T-helper 9 cell (primary cell): ENCODE measurements around the gene TMEM51.
"Not testable (repeated sequence)": the region's sequence is repeated elsewhere in the genome, so short reads cannot be mapped to it uniquely, and the experiment has no call there.

Experiments
- DNase-seq: peaks from one replicate; pipeline ENCODE4 v3.0.0-alpha.2; 2020

Gene TMEM51

DNA sequence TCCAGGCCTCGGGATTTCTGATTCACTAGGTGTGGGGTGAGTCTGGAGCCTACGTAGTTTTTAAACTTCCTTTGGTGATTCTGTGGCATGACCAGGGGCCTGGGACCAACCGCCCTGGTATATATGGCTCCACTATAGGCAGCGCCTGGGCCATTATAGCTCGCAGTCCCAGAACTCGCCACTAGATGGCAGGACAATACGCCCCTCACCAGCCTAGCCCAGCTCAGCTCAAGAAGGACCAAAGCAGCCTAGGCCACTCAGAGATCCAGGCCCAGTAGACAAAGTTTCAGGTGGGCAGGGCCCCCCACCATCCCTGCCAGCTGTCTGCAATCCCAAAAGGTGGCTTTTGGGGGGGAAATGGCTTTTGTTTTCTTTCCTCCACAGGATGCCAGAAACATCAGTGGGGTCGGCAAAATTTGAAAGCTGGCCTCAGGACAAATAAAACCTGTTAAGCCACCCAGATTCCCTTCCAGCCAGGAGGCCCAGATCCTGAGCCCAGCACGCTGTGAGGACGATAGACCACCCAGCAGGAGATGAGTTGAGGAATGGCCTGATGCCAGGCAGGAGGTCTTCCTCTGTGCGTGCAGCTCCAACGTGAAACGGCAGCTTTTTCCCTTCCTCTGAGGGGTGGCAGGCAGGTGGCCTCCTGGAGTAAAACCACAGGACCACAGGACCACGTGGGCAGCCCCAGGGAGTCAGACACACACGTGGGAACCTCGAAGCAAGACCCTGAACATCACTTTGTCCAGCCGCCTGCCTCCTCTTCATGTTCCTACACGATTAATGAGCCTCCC is 24.8 kb upstream of the TMEM51 start:
- DNase-seq: peak; percentile 56

DNA sequence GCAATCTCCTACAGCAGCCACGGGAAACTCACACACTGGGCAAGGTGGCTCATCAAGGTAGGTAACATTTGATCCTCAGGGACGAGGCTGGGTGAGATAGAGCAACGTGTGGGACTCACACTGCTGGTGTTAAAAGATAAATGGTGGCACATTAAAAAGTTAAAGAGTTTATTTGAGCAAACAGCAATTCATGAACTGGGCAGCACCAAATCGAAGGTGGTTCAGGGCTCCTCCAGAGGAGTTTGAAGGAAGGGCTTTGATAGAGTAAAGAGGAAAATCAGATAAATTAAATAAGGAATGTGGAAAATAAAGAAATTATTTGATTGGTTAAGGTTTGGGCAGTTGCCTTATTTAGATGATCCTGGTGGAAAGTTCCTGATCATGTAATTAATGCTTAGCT is 23.6 kb upstream of the TMEM51 start:
- DNase-seq: no peak

DNA sequence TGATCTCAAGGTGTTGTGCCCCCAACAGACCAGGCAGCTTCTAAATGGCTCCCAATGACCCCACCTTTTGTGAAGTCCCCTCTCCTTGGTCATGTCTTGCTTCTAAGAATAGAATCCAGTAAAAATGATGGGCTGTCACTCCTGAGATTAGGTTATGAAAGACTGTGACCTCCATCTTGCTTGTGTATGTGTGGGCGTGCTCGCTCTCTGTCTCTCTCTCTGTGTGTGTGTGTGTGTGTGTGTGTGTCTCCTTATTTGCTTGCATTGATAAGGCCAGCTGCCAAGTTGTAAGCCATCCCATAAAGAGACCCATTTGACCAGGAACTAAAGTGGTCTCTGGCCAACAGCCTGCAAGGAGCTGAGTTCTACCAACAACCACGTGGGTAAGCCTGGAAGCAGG is 22.9 kb upstream of the TMEM51 start:
- DNase-seq: no peak

DNA sequence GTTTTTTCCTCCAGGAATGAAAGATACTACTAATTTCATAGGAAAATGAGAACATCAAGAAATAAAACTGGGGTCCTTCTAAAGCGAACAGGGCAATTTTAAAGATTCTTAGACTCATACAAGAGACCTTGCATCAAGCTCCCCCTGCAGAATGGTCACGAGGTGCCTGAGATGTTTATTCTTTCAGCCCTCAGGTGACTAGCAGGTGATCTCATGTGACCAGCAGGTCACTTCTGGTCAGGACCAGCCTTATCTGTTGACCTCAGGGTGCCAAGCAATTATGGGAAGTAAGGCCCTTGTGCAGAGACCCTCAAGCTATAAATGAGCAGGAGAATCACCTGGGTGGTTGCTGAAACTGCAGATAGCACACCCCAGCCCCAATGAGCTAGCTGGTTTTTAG is 20.6 kb upstream of the TMEM51 start:
- no peak for DNase-seq

DNA sequence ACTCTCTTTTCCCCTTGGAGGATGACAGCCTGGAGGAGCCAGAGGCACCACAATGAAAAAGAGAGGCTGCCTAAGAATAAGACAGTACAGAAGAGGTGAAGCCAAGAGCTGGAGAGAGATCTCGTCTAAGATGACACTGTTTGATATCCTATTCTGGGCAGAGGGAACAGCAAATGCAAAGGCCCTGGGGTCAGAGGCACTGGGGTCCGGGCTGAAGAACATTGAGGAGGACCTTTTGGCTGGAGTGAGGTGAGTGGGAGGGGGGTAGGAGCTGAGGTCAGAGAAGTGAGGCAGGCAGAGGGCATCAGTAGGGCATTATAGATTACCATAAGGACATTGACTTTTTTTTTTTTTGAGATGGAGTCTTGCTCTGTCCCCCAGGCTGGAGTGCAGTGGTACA is 19.3 kb upstream of the TMEM51 start:
- no peak for DNase-seq

DNA sequence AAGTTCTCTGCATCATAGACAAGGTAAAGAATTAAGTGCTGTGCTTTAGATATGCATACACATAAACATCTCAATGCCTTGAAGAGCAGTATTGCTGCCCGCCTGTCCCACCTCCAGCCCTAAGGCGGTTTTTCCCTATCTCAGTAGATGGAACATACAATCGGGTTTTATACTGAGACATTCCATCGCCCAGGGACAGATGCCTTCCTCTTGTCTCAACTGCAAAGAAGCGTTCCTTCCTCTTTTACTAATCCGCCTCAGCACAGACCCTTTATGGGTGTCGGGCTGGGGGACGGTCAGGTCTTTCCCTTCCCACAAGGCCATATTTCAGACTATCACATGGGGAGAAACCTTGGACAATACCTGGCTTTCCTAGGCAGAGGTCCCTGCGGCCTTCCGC is 17.9 kb upstream of the TMEM51 start:
- not testable (repeated sequence) for DNase-seq

DNA sequence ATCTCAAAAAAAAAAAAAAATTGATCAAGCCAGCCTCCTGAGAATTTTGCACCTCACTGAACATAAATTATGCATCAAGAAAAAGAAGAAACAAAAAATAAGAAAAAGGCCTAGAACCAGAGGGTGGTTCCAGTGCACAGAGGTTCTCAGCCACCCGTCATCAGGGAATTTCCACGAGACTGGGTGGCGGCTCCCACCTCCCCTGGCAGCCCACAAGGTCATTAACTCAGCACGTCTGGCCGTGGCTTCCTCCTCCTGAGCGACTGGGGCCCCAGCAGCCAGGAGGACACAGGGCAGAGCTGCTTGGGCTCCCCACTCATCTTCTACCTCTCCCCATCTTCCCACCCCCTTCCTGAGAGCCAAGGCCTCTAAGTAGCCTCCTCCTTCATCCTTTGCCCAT is 15.7 kb upstream of the TMEM51 start:
- no peak for DNase-seq

DNA sequence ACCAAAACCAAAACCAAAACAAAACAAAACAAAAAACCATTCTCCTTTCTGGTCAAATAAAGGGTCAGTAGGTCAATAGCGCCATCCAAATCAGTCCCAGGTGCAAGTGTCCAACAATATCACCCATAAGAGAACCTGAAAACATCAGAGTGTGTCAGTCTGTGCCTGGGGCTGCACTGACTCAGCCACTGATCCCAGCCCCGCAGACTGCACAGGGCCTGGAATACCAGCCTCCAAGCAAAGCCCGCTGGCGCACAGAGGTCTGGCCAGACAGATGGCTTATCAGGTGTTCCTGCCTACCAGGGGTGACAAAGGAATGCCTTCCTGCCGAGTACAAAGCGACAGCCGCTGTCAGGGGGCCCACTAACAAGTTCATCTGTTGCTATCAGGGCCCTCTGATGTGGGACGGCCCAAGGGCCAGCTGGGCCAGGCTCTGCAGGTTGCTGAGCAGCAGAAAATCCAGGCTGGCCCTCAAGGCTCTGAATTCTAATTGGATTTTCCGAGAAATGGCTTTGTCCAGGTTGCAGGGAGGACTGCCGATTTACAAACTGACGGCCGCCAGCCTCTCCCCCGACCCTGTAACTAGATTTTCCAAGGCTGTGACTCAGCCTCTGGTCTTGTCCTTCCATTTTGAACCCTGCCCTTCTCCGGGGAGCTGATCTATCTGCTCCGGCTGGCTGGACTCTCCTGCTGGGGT is 13.7 kb upstream of the TMEM51 start:
- no peak for DNase-seq

DNA sequence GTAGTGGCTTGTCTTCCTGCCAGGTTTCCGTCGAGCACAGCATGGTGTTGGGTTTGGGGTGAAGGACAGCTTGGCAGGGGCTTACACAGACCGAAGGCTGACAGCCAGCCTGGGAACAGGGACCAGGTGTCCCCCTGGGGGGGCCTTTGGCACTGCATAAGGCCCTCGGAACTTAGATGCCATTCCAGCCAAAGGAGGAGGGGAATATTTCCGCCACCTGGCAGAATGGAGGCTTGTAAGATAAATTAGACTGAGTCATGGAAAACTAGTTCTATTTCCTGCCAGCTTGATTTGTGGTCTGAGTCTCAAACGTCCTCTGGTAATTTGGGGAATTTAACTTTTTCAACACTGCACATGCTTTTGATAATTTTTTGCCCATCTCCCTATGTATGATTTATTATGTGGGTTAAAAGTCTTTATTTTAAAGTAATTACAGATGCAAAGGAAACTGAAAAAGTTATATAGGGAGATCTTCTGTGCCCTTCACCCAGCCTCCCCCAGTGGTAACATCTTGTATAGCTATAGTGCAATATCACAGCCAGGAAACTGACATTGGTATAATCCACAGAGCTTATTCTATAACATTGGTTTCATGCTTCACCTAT is 11.5 kb upstream of the TMEM51 start:
- DNase-seq: no peak

DNA sequence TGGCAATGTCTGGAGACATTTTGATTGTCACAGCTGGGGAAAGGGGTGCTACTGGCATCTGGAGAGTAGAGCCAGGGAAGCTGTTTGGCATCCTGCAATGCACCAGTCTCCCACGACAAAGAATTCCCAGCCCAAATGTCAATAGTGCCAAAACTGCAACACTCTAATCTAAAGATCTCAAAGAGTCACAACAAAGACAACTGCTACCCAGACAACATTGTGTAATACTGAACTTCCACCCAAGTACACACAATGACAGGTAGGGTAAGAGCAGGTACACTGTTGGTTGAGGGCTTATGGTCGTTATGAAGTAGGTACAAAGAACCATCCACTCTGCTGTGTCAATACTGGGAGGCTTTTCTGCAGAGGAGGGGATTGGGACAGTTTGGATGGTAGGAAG is 8.2 kb upstream of the TMEM51 start:
- no peak for DNase-seq

DNA sequence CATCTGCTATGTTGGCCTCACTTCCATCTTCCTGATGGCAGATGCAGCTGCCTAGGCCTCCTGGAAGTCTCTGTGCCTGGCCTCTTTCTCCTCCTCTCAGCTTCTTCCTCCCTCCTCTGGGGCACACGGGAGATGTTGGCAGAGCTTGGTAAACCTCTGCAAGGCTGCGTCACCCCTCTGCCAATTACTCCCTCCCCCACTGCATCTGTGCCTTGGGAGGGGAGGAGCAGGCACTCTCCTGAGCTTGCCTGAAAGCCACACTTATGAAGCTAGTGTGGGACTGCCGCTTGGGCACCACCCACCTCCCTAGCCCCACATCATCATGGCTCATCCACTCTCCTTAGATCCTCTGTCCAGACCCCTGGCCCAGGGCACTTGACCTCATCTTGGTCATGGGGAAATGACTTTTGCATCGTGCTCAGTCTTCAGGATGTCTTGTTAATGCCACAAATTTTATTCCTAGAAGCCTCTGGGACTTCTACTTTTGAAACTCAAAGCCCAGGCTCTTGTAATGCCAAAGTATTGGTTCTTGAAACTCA is 7.3 kb upstream of the TMEM51 start:
- DNase-seq: no peak

DNA sequence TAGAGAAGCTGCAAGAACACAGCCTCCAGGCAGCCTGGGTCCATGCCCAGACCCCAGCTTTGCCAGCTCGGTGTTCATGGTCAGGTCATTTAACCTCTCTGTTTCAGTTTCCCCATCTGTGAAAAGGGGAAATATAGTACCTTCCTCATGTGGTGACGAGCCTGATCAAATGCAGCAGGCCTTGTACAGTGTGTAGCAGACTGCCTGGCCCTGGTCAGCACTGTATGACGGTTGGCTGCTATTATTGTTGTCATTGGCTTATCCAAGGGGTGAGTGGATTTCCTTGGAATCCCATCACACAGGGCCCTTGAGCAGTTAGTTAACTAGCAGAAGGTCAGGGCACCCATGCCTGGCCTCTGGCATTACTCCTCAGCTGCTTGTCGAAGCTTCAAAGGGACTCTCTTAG is 6.6 kb upstream of the TMEM51 start:
- DNase-seq: no peak

DNA sequence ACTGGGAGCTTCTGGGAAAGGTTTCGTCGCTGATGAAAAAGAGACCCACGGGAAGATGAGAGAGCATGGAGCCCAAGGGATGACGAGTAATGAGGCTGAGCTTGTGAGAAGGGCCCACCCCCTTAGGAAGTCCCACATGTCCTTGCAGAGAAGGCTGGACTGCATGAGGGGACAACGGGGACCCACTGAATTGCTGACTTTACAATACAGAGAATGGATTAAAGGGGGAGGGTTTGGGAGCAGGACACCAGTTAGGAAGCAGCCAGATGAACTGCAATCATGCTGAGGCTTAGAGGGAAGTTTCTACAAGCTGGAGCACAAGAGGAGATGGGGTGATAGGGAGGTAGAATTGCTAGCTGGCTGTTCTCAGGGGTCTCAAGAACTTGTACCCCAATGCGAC is 5.5 kb upstream of the TMEM51 start:
- no peak for DNase-seq

DNA sequence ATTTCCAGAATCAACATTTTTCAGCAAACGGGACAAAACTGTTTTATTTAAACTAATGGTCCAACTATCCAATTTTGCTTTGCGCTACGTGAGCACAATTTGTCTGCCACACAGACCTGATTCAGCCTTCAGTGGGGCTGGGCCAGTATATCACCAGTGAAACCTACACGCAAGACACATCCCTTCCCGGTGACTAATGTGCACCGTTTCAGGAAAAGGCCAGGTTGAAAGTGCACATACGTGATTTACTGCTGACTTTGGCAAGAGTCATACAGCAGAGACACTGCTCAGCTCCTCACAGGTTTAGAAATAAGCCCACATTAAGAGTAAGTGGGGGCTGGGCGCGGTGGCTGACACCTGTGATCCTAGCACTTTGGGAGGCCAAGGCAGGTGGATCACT is 5.1 kb upstream of the TMEM51 start:
- no peak for DNase-seq

DNA sequence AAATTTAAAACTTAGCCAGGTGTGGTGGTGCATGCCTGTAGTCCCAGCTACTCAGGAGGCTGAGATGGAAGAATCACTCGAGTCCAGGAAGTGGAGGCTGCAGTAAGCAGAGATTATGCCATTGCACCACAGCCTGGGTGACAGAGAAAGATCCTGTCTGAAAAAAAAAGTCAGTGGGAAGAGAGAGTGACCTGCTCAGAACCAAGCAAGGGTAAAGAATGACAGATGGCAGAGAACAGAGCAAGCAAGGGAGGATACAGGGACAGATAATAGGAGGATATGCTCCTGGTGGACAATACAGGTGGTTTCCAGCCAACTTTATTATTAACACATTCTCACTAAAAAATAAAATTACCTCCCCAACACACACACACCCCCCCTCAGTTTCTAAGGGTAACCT is 4.6 kb upstream of the TMEM51 start:
- no peak for DNase-seq

DNA sequence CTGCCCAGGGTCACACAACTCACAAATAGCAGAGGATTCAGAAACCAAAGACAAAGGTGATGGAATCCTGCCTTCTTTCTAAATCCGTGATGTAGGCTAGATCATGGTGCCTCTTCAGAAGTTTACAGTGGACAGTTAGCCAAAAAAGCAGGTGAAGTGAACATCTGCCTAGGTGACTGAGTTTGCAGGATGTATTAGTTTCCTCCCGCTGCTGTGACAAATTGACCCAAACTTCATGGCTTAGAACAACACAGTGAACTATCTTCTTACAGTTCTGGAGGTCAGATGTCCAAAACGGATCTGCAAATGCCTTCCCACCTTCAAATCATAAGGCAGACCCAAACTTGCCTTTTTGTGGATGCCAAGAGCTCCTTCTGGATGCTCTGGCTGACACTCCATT is 3.2 kb upstream of the TMEM51 start:
- DNase-seq: no peak

DNA sequence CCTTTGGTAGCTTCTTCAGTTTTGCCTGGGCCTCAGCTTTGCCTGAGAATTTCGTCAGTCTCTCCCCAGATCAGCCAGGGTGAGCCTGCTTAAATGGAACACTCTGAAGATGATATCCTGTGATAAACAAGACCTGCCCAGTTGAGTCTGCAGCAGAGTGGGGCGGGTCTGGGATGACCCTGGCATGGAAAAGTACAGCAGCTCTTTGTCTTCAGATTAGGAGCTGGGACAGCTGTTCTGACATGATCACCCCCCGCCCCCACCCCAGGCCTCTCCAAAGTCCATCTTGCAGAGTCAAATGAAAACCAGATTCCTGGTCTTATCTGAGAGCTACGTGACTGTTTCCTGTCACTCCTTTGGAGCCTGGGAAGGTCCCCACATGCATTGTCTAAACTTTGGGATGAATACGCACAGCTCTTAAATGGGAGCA is 2.2 kb upstream of the TMEM51 start:
- no peak for DNase-seq

DNA sequence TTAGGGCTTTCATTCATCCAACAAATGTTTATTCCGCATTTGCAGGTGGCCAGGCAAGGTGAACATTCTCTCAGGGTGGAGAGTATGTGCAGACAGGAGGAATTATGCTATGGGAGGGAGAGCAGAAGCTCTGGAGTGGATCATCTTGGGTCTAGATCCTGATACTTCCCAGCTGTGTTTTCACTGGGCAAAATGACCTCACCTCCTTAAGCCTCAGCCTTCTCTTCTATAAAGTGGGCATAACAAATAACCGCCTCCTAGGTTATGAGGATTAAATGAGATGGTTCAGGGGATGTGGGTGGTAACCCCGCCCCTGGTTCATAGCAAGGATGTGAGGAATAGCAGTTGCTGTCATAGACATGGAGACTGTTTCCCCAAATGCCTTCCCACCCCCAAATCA is 1.7 kb upstream of the TMEM51 start:
- no peak for DNase-seq

DNA sequence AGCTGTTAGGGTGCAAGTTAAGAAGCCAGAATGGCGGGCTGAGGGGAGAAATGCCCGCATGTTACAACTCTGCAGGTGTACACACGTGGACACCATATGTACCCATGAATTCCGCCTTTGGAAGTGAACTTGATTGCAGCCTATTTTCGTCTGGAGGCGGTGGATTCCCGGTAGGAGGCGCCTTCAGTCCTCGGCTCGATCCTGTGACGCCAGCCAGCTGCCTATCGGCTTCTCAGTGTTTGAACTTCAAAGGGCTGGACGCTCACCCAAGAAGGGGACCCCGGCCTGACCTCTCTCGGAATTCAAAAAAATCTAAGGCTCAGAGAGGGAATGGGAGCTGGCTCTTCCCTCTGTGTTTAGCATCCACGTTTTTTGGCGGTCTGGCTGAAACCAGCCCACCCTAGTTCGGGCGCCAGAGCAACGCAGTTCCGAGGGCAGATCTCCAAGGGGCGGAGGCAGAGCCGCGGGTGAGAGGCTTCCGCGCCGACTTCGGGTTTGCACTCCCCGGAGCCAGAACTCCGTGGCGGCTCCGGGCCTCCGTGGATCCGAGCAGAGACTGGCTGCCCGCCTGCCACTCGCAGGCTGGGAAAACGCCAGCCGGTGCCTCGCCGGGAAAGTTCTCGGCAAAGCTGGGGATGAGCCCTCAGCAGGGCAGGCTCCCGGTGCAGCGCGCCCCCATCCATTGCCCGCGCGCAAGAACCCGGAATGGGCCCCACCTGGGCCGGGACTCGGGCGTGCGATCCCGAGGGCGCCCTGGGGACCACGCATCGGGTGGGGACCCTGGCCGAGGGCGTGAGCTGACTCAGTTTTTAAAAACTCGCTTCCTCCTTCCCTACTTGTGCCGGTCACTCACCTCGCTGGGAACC is 996 bp upstream of the TMEM51 start:
- no peak for DNase-seq

DNA sequence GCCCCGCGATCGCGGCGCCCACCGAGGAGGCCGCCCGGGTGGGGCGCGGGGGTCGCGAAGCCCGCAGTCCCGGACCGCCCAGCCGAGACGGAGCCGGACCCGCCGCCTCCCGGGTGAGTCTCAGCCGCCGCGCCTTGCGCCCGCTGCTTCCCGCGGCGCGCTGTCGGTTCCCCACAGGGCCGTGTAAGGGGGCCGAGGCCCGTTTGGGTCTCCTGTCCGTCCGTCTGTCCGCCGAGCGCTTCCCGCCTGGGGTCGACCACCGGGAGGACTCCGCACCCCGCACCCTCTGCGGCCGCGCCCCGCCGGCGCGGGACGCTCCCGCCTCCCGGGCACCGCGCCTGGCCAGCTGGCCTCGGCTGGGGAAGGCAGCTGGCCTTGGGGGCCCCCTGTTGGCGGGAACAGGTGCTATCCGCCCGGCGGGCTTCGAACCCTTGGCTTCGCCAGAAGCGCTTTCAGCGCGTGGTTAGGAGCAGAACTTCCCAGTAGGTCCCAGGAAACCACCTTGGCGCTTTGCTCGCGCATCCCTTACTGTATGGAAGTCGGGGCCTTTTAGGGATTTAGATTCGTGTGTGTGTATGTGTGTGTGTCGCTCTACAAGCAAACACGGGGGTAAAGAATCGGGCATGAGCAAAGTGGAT is 414 bp downstream of the TMEM51 start:
- DNase-seq: no peak

DNA sequence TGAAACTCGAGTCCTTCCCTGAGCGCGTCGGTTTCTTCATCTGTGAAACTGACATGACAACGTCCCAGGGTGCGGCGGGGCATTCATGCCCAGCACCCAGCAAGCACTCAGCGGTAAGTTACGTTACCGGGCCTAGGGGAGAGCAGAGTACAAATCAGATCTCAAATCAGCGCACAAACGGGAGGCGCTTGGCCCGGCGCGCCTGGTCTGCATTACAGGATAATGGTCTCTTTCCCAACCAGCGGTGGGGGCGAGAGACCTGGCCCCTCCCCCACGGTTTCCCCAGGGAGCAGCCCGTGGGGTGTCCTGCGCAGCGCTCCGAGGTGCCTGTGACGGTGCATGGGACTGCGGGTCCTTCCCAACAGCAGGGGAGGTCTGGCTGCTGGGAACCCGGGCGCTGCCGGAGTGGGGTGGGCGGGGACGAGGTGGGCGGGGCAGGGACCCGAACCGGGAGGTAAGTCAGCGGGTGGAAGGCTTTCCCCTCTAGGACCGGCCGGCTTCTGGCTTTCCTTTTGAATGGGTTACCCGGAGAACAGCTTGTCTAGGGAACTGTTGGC is 1.0 kb downstream of the TMEM51 start:
- DNase-seq: no peak

DNA sequence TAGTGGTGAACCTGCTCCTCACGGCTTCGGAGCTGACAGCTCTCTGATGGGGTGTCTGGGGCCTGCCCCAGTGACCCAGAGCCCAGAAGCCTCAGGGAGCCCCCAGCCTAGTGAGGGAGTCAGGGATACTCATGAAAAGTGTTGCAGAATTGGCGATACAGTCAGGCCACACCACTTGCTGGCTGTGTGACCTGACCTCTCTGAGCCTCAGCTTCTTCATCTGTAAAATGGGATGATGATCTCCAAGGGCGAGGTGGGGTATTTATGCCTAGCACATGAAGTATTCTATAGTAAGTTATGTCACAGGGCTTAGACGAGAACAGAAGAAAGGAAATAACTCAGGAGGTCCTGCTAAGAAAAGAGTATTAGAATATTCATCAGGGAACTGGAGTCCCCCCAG is 1.6 kb downstream of the TMEM51 start:
- no peak for DNase-seq
